Naive B cell (primary cell): ENCODE results near the gene H2AZ1. TPM values are rescaled to one million over a fixed set of nuclear protein-coding genes. Genes with fewer than 3 reads are reported as not detected.

Source experiments
- ATAC-seq, 2 donors: fragments of 150-1000 bp; cut with Tn5 transposase; 2 replicates each; pipeline ENCODE4 v1.10.0; 2021; ENCODE audit warnings: low read depth in 2 of 2, mild to moderate bottlenecking in 2 of 2, moderate library complexity in 2 of 2
- DNase-seq: peaks from one replicate; pipeline ENCODE4 v3.0.0; 2022
- H3K27ac Mint-ChIP-seq, 6 donors: one replicate each; pipeline ENCODE4 v1.8.0; 2020 to 2022; ENCODE audit warnings: mild to moderate bottlenecking in 6 of 6, mixed read lengths in 6 of 6, moderate library complexity in 5 of 6, inconsistent platforms in 2 of 6
- H3K27me3 Mint-ChIP-seq, 3 donors: one replicate each; pipeline ENCODE4 v1.8.0; 2021 to 2022; ENCODE audit warnings: mixed read lengths in 3 of 3, mild to moderate bottlenecking in 1 of 3
- H3K36me3 Mint-ChIP-seq, 2 donors: one replicate each; pipeline ENCODE4 v1.8.0; 2020 to 2022; ENCODE audit warnings: mixed read lengths in 2 of 2, inconsistent platforms in 1 of 2, mild to moderate bottlenecking in 1 of 2
- H3K4me1 Mint-ChIP-seq, 3 donors: one replicate each; pipeline ENCODE4 v1.8.0; 2020 to 2022; ENCODE audit warnings: mixed read lengths in 3 of 3, inconsistent platforms in 1 of 3, mild to moderate bottlenecking in 1 of 3, moderate library complexity in 1 of 3
- H3K4me3 Mint-ChIP-seq, 8 donors: one replicate each; pipeline ENCODE4 v1.8.0; 2020 to 2022; ENCODE audit warnings: mild to moderate bottlenecking in 8 of 8, mixed read lengths in 8 of 8, moderate library complexity in 8 of 8, inconsistent platforms in 2 of 8
- H3K9me3 Mint-ChIP-seq, 7 donors: one replicate each; pipeline ENCODE4 v1.8.0; 2020 to 2022; ENCODE audit warnings: mixed read lengths in 7 of 7, mild to moderate bottlenecking in 5 of 7, inconsistent platforms in 2 of 7, moderate library complexity in 1 of 7
- polyA plus RNA-seq, 6 donors: library from polyadenylated mRNA; unstranded; fragments of 300-500 nt; fragmentation: Illumina TruSeq; gene quantifications; one replicate each; pipeline ENCODE4 v1.2.3, GENCODE V29; 2021; ENCODE audit warnings: low read depth in 6 of 6

Gene H2AZ1
- polyA plus RNA-seq, result 100 to 1,000 TPM; 213 to 307 (median 256) TPM

DNA sequence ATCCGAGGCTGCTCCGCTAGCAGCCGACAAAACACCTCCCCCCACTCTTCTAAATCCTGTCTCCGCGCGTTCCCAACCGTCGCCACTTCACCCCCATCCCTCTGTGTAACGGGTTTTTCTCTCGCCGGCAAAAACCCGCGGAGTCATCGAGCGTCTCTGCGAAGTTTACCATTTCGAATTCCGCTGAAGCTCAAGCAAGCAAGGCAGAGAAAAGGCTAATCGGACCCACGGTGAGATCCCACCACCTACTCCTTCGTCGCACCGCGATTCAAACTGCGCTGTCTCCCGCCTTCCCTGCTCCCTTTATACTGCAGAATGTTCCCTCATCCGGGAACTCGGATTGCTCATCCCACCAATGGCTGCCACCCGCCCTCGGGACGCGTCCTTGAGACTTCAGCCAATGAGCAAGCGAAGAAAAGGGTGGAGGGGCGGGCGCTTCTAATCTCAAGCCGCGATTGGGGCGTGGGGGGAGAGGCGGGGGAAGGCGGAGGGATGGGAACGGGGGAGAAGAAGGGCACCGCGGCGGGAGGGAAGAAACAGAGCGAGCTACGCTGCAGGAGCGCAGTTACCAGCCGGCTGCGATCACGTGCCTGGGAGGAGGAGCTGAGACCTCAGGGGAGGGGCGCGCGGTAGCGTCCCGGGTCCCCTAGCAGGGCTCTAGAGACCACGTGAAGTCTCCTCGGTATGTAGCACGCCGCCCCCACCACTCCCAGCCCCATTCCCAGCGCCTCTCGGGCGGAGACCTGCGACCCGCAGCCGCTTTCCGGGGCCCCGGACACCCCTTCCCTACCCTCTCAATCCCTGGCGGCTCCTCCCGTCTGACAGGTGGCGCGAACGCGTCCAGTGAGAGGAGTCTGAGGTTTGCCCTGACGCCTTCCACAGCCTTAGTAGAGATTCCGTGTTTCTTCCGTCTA lies at the start of gene H2AZ1:
TSS of gene H2AZ1 (minus strand) at position 277 of the 914 bp plus-strand sequence. CDS start at position 172, 105 bp downstream.
- no peaks in the 10 kb centered on the region for H3K27me3 Mint-ChIP-seq
- peak; percentile 68 to 69 for ATAC-seq

DNA sequence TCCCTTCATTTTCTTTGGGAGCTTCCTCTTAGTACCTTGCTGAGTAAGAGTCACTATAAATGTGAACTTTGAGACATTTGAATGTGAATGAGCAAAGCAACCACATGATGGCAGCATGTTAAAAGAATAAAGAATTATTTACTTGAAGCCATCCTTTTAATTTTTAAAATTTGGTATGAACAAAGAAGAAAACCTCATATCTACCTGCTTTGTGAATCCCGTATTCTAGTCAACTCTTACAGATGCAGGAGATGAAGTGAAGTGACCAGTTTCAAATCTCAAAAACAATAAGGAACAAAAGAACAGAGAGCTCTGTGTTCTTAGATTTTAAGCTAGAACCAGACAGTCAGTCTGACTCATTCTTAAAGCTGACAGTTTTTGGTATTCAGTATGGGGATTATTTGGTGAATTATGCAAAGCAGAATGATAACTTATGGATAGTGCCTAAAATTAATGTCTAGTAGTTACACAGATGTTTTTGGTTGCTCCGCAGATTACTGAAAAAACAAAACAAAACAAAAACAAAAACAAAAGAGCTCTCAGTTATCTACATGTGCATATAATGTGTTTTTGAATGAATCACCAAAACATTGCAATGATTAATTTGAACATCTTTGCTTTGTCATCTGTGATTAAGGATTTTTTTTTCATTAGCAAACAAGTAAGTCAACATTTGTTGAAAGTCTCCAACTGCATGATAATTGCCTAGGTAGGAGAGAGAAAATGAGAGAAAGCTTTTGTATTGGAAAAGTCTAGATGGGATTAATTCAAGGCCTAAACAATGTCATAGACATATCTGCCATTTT lies 48.2 kb upstream of the H2AZ1 start:
- H3K27me3 Mint-ChIP-seq, result peaks cover 0 to 3% (median 0%) of the 10 kb centered on the region in 3 donors
- no peaks in the 10 kb centered on the region for H3K9me3 Mint-ChIP-seq
- DNase-seq (no peak), ATAC-seq (no peak)
- H3K4me3 Mint-ChIP-seq, result no peak overlapping the region
- H3K4me1 Mint-ChIP-seq, result no peaks in the 10 kb centered on the region
- peak overlapping the region in 1 of 6 donors; percentile 26 for H3K27ac Mint-ChIP-seq
- H3K36me3 Mint-ChIP-seq, result no peaks in the 10 kb centered on the region

More for the DNA sequence above, at the start of gene H2AZ1:
- Mint-ChIP-seq H3K27ac (no peak within 1 kb of the TSS), H3K9me3 (no peaks in the 10 kb centered on the region), H3K36me3 (no peaks in the 10 kb centered on the region), H3K4me3 (no peak within 1 kb of the TSS), H3K4me1 (peaks cover 9 to 20% (median 11%) of the 10 kb centered on the region in 3 donors)
- peak; percentile 93 for DNase-seq

DNA sequence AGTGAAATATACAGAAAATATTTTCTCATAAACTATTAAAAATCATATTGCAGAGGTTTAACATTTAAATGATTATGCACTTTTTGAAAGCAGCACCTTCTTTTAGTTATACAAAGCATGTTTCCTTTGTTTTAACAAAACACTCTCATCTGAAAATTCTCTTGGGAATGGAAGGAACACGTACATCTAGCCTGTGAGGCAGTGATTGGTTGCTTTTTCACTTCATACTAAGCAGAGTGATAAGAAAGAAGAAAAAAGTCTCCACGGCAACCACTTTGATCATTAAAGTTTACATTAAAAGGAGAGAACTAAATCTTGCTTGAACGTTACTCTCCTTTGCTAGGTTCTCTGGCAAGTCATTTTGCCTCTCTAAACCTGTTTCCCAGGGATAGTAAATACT lies 41.7 kb upstream of the H2AZ1 start:
- no peak for DNase-seq
- H3K9me3 Mint-ChIP-seq, result no peaks in the 10 kb centered on the region
- H3K27ac Mint-ChIP-seq, result no peak overlapping the region
- peaks cover 0 to 20% (median 0%) of the 10 kb centered on the region in 3 donors for H3K27me3 Mint-ChIP-seq
- no peak overlapping the region for H3K4me3 Mint-ChIP-seq
- no peaks in the 10 kb centered on the region for H3K36me3 Mint-ChIP-seq
- no peaks in the 10 kb centered on the region for H3K4me1 Mint-ChIP-seq
- no peak for ATAC-seq

DNA sequence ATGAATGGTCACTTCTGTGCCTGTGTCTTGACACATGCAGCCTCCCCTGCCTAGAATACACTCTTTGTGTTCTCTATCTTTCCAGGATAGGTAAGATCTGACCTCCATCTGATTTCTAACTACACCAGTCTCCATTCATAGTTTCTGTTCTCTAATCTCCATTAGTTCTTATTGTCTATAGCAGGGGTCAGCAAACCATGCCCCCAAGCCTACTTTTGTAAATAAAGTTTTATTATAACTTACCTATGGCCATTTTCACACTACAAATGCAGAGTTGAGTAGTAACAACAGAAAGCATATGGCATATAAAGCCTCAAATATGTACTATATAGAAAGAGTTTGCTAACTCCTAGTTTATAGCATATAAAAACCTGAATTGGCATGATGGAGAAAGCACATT lies 37.6 kb upstream of the H2AZ1 start:
- no peak overlapping the region for H3K4me3 Mint-ChIP-seq
- DNase-seq, result no peak
- H3K9me3 Mint-ChIP-seq, result peaks cover 0 to 3% (median 0%) of the 10 kb centered on the region in 7 donors
- no peaks in the 10 kb centered on the region for H3K36me3 Mint-ChIP-seq
- H3K27me3 Mint-ChIP-seq, result peaks cover 8 to 31% (median 12%) of the 10 kb centered on the region in 3 donors
- ATAC-seq, result no peak
- no peaks in the 10 kb centered on the region for H3K4me1 Mint-ChIP-seq
- no peak overlapping the region for H3K27ac Mint-ChIP-seq

DNA sequence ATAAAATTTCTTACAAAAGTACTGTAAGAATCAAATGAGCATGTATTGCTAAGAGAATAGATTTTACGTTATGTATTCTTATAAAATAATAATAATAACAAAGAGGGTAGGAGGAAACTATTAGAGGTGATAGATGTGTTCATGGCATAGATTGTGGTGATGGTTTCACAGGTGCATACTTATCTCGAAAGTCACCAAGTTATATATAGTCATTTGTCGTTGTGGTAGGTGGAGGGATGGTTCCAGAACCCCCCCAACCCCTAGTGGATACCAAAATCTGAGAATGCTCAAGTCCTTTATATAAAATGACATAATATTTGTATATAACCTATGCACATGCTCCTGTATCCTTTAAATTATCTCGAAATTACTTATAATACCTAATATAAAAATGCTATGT lies 36.7 kb upstream of the H2AZ1 start:
- Mint-ChIP-seq H3K4me1 (no peaks in the 10 kb centered on the region), H3K27me3 (peaks cover 12 to 35% (median 13%) of the 10 kb centered on the region in 3 donors), H3K27ac (no peak overlapping the region), H3K9me3 (peaks cover 0 to 3% (median 0%) of the 10 kb centered on the region in 7 donors), H3K4me3 (no peak overlapping the region), H3K36me3 (peaks cover 0 to 3% of the 10 kb centered on the region in 2 donors)
- no peak for ATAC-seq
- no peak for DNase-seq

DNA sequence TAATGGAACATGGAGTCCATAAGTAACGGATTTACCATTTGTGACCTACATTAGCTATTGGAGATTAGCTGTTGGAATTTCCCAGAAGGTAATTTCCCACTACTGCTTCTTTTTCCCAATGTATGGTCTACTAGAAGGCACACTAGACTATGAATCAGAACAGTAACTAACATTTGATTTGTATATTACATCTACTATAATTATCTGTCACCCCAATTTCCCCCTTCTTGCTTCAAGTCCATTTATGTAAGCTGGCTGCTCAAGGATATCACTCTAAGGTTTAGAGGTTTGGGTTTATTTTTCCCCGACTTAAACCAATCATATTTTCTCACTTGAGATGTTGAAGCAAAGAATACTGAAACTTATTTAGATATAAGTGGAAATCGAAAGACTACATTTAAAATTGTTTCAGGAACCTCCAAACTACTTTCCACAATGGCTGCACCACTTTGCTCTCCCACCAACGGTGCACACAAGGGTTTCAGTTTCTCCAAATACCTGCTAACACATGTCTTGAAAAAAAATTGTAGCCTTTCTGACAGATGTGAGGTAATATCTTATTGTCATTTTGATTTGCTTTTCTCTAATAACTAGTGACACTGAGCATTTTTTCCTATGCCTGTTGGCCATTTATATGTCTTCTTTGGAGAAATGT lies 33.3 kb upstream of the H2AZ1 start:
- peaks cover 12 to 25% (median 17%) of the 10 kb centered on the region in 3 donors for H3K27me3 Mint-ChIP-seq
- H3K9me3 Mint-ChIP-seq, result peaks cover 0 to 5% (median 0%) of the 10 kb centered on the region in 7 donors
- DNase-seq, result no peak
- H3K36me3 Mint-ChIP-seq, result peaks cover 0 to 5% of the 10 kb centered on the region in 2 donors
- H3K4me1 Mint-ChIP-seq, result no peaks in the 10 kb centered on the region
- no peak for ATAC-seq
- H3K27ac Mint-ChIP-seq, result no peak overlapping the region
- H3K4me3 Mint-ChIP-seq, result no peak overlapping the region

DNA sequence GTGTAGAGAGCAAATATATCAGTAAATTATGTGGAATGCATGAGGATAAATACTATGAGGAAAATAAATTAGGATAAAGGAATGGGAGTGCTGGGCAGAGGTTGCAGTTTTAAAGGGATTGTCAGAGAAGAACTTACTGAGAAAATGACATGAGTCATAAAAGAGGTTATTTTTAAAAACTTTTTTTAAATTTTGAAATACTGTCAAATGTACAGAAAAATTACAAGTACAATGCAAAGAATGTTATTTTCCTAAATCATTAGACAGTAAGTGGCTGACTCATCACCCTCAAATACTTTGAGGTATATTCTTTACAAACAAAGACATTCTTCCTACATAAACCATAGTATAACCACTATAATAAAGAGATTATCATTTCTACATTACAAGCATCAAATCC lies 29.8 kb upstream of the H2AZ1 start:
- Mint-ChIP-seq H3K27ac (peak overlapping the region in 1 of 6 donors; percentile 12), H3K9me3 (peaks cover 1 to 17% (median 3%) of the 10 kb centered on the region in 7 donors), H3K4me3 (no peak overlapping the region), H3K4me1 (no peaks in the 10 kb centered on the region), H3K27me3 (peaks cover 3 to 28% (median 8%) of the 10 kb centered on the region in 3 donors), H3K36me3 (peaks cover 0 to 5% of the 10 kb centered on the region in 2 donors)
- ATAC-seq (no peak), DNase-seq (no peak)

DNA sequence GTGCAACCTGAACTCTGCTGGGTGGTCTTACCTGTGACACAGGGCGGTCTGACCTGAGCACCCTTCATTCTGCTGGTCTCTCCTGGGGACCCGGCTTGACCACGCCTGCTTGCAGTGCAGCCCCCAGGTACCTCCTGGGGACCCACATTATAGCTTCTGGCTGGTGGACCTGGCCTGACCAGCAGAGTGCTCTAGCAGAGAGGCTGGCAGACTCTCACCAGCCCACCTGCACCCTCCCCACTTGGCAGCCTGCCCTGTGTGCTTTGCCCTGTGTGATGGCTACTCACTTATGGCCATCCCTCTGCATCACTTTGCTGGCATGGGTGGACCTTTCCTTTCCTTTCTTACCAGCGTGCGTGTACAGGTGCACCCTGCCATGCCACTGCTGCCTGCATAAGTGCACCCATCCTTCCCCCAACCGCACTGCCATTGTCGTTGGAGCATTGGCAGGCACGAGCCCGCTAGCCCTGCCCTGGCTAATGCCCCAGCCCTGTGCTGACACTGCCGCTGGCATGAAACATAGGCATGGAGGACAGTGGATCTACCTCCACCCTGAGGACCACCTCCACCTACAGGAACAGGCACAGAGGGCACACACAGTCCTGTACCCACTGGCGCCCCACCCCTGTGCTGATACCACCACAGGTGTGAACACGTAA lies 21.5 kb upstream of the H2AZ1 start:
- DNase-seq (no peak), ATAC-seq (no peak)
- no peak overlapping the region for H3K27ac Mint-ChIP-seq
- H3K4me3 Mint-ChIP-seq, result no peak overlapping the region
- peaks cover 0 to 6% of the 10 kb centered on the region in 2 donors for H3K36me3 Mint-ChIP-seq
- H3K9me3 Mint-ChIP-seq, result peaks cover 4 to 30% (median 6%) of the 10 kb centered on the region in 7 donors
- peaks cover 13 to 55% (median 24%) of the 10 kb centered on the region in 3 donors for H3K27me3 Mint-ChIP-seq
- H3K4me1 Mint-ChIP-seq, result no peaks in the 10 kb centered on the region

DNA sequence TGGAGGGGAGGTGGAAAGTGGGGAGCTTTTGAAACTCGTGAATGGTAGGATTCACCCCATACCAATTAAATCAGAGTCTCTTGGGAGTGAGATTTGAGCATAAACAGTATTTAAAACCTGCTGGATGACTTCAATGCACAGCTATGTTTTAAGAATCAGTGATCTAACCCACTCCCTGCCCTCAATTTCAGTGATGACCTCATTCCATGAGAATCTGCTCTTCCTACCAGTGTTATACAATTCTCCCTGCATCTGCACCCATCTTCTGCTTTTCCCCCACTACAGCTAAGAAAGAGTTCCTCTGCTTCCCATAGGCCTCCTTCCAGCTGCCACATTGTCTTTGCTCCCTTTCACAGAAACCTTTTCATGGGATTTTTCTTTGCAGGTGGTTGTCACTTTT lies 18.3 kb upstream of the H2AZ1 start:
- peaks cover 0 to 6% (median 1%) of the 10 kb centered on the region in 7 donors for H3K9me3 Mint-ChIP-seq
- H3K27me3 Mint-ChIP-seq, result peaks cover 13 to 30% (median 16%) of the 10 kb centered on the region in 3 donors
- no peak for ATAC-seq
- no peak overlapping the region for H3K4me3 Mint-ChIP-seq
- no peak for DNase-seq
- H3K27ac Mint-ChIP-seq, result peak overlapping the region in 1 of 6 donors; percentile 58
- no peaks in the 10 kb centered on the region for H3K4me1 Mint-ChIP-seq
- peaks cover 0 to 6% of the 10 kb centered on the region in 2 donors for H3K36me3 Mint-ChIP-seq

DNA sequence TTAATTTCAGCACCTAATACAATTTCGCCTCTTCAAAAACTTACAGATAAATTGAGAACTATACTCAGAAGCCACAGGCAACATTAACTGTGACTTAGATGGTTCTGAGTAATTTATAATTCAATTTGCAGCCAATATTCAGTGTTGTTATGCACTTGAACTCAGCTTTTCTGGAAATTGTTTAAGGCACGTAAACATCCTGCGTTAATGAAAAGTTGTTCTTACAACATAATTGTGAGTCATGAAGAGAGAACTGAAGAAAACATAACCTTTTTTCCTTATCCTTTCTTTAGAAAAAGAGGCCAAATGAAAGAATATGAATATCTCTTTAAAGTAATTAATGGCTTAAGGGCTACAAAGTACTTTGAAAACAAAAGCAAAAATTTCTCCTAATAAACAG lies 16.6 kb upstream of the H2AZ1 start:
- Mint-ChIP-seq H3K4me1 (no peaks in the 10 kb centered on the region), H3K36me3 (peaks cover 0 to 6% of the 10 kb centered on the region in 2 donors), H3K4me3 (no peak overlapping the region), H3K27me3 (peaks cover 4 to 16% (median 7%) of the 10 kb centered on the region in 3 donors), H3K9me3 (peaks cover 0 to 2% (median 0%) of the 10 kb centered on the region in 7 donors), H3K27ac (no peak overlapping the region)
- DNase-seq (no peak), ATAC-seq (no peak)

DNA sequence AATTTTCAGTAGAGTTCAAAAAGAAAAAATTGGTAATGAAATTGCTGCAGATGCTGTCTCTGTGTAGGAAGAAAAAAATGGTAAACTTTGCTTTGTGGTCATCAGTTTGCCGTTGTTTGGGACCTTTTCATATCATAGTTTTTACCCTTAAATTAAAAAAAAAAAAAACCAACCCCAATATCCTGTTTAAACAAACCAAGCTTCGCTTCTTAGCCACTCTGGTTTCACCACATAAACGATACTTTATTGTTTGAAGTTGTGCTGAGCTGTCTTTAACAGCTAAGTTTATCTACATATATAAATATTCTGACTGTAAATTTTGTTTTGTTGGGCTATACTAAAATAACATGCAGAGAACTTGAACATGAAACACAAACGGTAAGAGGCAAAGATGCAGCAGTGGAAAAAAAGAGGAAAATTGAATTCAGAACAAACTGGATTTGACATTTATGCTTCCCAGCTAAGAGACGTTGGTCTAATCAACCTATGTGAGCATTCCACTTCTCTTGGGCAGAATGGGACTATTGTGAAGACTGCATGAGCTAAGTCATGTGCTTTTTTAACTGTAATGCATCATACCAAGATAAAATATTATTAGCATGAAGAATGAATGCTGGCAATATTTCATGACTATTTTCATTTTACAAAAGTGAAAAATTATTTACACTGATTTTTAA lies 15.7 kb upstream of the H2AZ1 start:
- peaks cover 4 to 7% (median 7%) of the 10 kb centered on the region in 3 donors for H3K27me3 Mint-ChIP-seq
- no peak for DNase-seq

DNA sequence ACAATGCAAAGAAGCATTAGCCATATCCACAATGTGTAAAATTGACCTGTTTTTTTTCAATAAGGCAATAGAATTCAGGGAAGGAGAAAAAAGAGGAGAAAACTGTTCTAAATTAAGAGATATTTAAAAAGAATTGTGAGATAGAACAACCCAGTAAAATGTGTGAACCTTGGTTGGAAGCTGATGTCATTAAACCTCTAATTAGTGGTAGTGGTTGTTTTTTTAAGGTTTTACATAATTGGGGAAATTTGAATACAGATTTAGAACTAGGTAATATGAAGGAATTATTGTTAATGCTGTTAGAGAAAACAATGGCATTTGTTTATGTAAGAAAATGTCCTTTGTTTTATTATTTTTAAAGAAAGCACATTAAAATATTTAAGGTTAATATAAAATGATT lies 15.1 kb upstream of the H2AZ1 start:
- H3K27ac Mint-ChIP-seq, result no peak overlapping the region
- no peak for DNase-seq
- H3K4me3 Mint-ChIP-seq, result no peak overlapping the region
- peaks cover 4 to 7% (median 7%) of the 10 kb centered on the region in 3 donors for H3K27me3 Mint-ChIP-seq
- H3K4me1 Mint-ChIP-seq, result no peaks in the 10 kb centered on the region
- no peak for ATAC-seq
- H3K9me3 Mint-ChIP-seq, result peaks cover 0 to 2% (median 0%) of the 10 kb centered on the region in 7 donors
- H3K36me3 Mint-ChIP-seq, result peaks cover 0 to 6% of the 10 kb centered on the region in 2 donors

More for the DNA sequence above, 15.7 kb upstream of the H2AZ1 start:
- no peak for ATAC-seq
- no peak overlapping the region for H3K27ac Mint-ChIP-seq
- no peak overlapping the region for H3K4me3 Mint-ChIP-seq
- peaks cover 0 to 2% (median 0%) of the 10 kb centered on the region in 7 donors for H3K9me3 Mint-ChIP-seq
- no peaks in the 10 kb centered on the region for H3K4me1 Mint-ChIP-seq
- peaks cover 0 to 6% of the 10 kb centered on the region in 2 donors for H3K36me3 Mint-ChIP-seq
